NT2/D1 (cell line): ENCODE measurements around the gene PLCB3.

Source experiments
- SUZ12 ChIP-seq: IDR thresholded peaks from 2 replicates; pipeline ENCODE4 v1.6.1; 2011; ENCODE audit not compliant: insufficient read length, insufficient read depth; ENCODE audit errors: extremely low read depth
- YY1 ChIP-seq: IDR thresholded peaks from 2 replicates; pipeline ENCODE4 v1.6.1; 2011; ENCODE audit not compliant: insufficient read length, insufficient read depth
- ZNF274 ChIP-seq: IDR thresholded peaks from 2 replicates; pipeline ENCODE4 v1.6.1; 2011; ENCODE audit warnings: mild to moderate bottlenecking, low read depth, low read length

DNA sequence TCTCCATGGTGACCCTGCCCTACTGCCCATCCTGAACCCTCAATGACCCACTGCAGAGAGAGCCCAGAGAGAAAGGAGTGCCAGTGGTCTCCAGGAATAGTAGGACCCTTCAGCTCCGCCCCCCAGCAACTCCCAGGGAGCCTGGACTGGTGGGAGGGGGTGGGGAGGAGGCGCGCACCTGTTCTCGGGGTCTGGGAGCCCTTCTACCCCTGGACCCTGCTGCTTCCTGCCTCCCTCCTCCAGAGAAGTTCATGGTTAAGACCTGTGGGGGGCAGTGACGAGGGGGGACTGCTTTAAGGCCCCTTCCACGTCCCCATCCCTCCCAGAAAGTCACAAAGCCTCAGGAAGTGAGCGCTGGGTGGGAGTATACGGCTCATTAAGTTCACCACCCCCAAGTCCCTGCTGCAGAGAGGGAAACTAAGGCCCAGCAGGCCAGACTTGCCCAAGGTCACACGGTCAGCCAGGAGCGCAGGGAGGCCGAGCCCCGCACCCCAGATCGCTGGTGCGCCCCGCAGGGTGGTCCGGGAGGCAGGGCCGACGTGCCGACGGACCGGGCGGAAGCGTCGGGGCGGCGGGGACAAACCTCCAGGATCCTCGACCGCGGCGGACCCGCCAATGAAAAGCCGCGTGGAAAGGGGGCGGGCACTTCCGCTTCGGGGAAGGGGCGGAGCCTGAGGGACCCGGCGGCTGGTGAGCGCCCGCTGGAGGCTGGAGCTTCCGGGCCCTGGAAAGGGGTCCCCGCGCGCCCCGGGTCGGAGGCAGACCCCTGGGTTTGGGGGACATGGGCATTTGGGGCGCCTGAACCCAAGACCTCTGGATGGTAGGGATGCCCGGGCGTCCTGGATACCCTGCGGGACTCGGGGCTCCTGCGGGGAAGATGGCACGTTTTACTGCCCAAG, 25.5 kb upstream of the PLCB3 start, which contains the start of the genes NUDT22 and TRPT1:
- TF ChIP-seq YY1 (no peak), ZNF274 (no peak), SUZ12 (no peak)
